GM12878 (cell line): ENCODE data around the gene CDK5R2. TPM values are rescaled to one million over a fixed set of nuclear protein-coding genes. Genes with fewer than 3 reads are reported as not detected.

Experiments
- CBX5 ChIP-seq: sonication (generic); IDR thresholded peaks from 2 replicates; pipeline ENCODE4 v1.6.1; 2016; ENCODE audit warnings: low read depth, moderate library complexity, mild to moderate bottlenecking, inconsistent platforms
- polyA plus RNA-seq, 11 experiments: library from polyadenylated mRNA; depleted of rRNA in 4 of 11; unstranded in 6 of 11; stranded (reverse) in 5 of 11; fragments of >200 nt; fragmentation: Nextera tagmentation in 4 of 11; fragmentation: Illumina TruSeq in 1 of 11; extraction: Ambion mirVana in 4 of 11; extraction: Trizol in 1 of 11; gene quantifications; 1 replicate in 1 of 11; 2 replicates in 10 of 11; pipeline versions ENCODE4 v1.2.1 to v1.2.3, GENCODE V29; 2011 to 2016; ENCODE audit warnings: inconsistent platforms in 2 of 11, missing spikeins in 2 of 11, low read depth in 1 of 11
- total RNA-seq, 4 experiments: library from RNA; depleted of rRNA in 3 of 4; stranded (reverse); fragments of >200 nt in 3 of 4; fragmentation: Illumina TruSeq in 1 of 4; extraction: Trizol in 1 of 4; gene quantifications; 2 replicates each; pipeline versions ENCODE4 v1.2.1 to v1.2.3, GENCODE V29; 2013 to 2021
- TF ChIP-seq, protein P1 (sequence below): fragments of 150-350 bp; IDR thresholded peaks from 2 replicates; pipeline ENCODE4 v1.6.1; 2016; ENCODE audit warnings: low read depth, low read length
- TF ChIP-seq, protein P2 (sequence below): fragments of 450-650 bp; conservative IDR thresholded peaks from 2 replicates; pipeline ENCODE4 v1.6.1; 2017; ENCODE audit warnings: mild to moderate bottlenecking, moderate library complexity
- TF ChIP-seq, protein P3 (sequence below): fragments of 450-650 bp; IDR thresholded peaks from 2 replicates; pipeline ENCODE4 v1.6.1; 2017; ENCODE audit warnings: mild to moderate bottlenecking, moderate library complexity

Gene CDK5R2
- total and polyA plus RNA-seq, 10 of the 15 experiments (the other 5 are each of a cell fraction or from before 2014, with no cell fraction given): not detected

DNA sequence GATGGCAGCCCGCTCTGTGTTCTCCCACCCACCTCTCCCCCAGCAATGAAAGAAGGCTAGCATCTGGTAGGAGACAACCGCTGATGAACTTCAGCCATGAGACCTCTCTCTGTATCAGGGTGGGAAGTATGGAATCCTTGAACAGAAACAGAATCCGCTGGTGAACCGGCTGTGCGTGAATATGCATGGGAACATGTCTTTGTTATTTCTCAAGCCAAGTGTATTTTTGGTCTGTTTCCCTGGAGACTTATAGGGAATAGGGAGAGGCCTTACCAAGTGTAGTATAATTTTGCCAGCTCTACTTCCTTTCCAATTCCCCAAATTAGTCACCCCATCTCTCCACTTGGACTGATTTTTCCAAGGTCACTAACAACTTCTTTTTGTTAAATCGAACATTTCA is 48.7 kb upstream of the CDK5R2 start (continued):
- TF ChIP-seq, protein P1, sequence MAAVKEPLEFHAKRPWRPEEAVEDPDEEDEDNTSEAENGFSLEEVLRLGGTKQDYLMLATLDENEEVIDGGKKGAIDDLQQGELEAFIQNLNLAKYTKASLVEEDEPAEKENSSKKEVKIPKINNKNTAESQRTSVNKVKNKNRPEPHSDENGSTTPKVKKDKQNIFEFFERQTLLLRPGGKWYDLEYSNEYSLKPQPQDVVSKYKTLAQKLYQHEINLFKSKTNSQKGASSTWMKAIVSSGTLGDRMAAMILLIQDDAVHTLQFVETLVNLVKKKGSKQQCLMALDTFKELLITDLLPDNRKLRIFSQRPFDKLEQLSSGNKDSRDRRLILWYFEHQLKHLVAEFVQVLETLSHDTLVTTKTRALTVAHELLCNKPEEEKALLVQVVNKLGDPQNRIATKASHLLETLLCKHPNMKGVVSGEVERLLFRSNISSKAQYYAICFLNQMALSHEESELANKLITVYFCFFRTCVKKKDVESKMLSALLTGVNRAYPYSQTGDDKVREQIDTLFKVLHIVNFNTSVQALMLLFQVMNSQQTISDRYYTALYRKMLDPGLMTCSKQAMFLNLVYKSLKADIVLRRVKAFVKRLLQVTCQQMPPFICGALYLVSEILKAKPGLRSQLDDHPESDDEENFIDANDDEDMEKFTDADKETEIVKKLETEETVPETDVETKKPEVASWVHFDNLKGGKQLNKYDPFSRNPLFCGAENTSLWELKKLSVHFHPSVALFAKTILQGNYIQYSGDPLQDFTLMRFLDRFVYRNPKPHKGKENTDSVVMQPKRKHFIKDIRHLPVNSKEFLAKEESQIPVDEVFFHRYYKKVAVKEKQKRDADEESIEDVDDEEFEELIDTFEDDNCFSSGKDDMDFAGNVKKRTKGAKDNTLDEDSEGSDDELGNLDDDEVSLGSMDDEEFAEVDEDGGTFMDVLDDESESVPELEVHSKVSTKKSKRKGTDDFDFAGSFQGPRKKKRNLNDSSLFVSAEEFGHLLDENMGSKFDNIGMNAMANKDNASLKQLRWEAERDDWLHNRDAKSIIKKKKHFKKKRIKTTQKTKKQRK: no peak
- TF ChIP-seq, protein P2, sequence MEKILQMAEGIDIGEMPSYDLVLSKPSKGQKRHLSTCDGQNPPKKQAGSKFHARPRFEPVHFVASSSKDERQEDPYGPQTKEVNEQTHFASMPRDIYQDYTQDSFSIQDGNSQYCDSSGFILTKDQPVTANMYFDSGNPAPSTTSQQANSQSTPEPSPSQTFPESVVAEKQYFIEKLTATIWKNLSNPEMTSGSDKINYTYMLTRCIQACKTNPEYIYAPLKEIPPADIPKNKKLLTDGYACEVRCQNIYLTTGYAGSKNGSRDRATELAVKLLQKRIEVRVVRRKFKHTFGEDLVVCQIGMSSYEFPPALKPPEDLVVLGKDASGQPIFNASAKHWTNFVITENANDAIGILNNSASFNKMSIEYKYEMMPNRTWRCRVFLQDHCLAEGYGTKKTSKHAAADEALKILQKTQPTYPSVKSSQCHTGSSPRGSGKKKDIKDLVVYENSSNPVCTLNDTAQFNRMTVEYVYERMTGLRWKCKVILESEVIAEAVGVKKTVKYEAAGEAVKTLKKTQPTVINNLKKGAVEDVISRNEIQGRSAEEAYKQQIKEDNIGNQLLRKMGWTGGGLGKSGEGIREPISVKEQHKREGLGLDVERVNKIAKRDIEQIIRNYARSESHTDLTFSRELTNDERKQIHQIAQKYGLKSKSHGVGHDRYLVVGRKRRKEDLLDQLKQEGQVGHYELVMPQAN: no peak
- no peak for TF ChIP-seq CBX5
- TF ChIP-seq, protein P3, sequence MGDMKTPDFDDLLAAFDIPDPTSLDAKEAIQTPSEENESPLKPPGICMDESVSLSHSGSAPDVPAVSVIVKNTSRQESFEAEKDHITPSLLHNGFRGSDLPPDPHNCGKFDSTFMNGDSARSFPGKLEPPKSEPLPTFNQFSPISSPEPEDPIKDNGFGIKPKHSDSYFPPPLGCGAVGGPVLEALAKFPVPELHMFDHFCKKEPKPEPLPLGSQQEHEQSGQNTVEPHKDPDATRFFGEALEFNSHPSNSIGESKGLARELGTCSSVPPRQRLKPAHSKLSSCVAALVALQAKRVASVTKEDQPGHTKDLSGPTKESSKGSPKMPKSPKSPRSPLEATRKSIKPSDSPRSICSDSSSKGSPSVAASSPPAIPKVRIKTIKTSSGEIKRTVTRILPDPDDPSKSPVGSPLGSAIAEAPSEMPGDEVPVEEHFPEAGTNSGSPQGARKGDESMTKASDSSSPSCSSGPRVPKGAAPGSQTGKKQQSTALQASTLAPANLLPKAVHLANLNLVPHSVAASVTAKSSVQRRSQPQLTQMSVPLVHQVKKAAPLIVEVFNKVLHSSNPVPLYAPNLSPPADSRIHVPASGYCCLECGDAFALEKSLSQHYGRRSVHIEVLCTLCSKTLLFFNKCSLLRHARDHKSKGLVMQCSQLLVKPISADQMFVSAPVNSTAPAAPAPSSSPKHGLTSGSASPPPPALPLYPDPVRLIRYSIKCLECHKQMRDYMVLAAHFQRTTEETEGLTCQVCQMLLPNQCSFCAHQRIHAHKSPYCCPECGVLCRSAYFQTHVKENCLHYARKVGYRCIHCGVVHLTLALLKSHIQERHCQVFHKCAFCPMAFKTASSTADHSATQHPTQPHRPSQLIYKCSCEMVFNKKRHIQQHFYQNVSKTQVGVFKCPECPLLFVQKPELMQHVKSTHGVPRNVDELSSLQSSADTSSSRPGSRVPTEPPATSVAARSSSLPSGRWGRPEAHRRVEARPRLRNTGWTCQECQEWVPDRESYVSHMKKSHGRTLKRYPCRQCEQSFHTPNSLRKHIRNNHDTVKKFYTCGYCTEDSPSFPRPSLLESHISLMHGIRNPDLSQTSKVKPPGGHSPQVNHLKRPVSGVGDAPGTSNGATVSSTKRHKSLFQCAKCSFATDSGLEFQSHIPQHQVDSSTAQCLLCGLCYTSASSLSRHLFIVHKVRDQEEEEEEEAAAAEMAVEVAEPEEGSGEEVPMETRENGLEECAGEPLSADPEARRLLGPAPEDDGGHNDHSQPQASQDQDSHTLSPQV: no peak
- TF ChIP-seq, all 136 proteins: peak for 0
